Brain microvascular endothelial cell (primary cell): Measurements from ENCODE around the gene ROR2.

Source experiments
- DNase-seq: peaks from one replicate; pipeline ENCODE4 v3.0.0-alpha.2; 2020
- H3K27ac ChIP-seq: fragments of 250-450 bp; sonication (Bioruptor Pico); 2 replicates; pipeline ENCODE4 v1.5.1; 2020; ENCODE audit warnings: mild to moderate bottlenecking, moderate library complexity
- H3K27me3 ChIP-seq: fragments of 250-450 bp; sonication (Bioruptor Pico); replicated peaks from 2 replicates; pipeline ENCODE4 v1.5.1; 2020; ENCODE audit warnings: mild to moderate bottlenecking
- H3K36me3 ChIP-seq: fragments of 250-450 bp; sonication (Bioruptor Pico); replicated peaks from 2 replicates; pipeline ENCODE4 v1.5.1; 2020; ENCODE audit warnings: mild to moderate bottlenecking
- H3K4me3 ChIP-seq: 2 replicates; pipeline ENCODE4 v1.5.1; 2011; ENCODE audit warnings: low read depth, mild to moderate bottlenecking, control low read depth, low read length, moderate library complexity
- CTCF ChIP-seq: IDR thresholded peaks from 2 replicates; pipeline ENCODE4 v1.5.1; 2011; ENCODE audit warnings: low read depth, mild to moderate bottlenecking, moderate library complexity, low read length, control low read depth, inconsistent platforms; ENCODE audit errors: missing control alignments
- in situ Hi-C: cut with HindIII; loops from 2 replicates; pipeline ENCODE4 v1.10.0; 2017; ENCODE audit warnings: low sequenced_read_pairs, low pct_ligation_motif_present

ROR2 gene

GRCh38 chr9:91768977-91769916 is 180.8 kb downstream of the ROR2 start:
- no peaks in the 10 kb centered on the region for H3K27me3 ChIP-seq

GRCh38 chr9:91768507-91768906 is 181.5 kb downstream of the ROR2 start:
- TF ChIP-seq CTCF: no peak
- in situ Hi-C loops: no loop called here

More at GRCh38 chr9:91768977-91769916, 180.8 kb downstream of the ROR2 start:
- no peak overlapping the region for H3K4me3 ChIP-seq
- H3K27ac ChIP-seq: no peak overlapping the region
- in situ Hi-C loops: no loop called here
- DNase-seq: no peak
- no peak for TF ChIP-seq CTCF
- no peaks in the 10 kb centered on the region for H3K36me3 ChIP-seq

GRCh38 chr9:91766315-91767069 is 183.5 kb downstream of the ROR2 start:
- no peak for TF ChIP-seq CTCF
- no peak overlapping the region for H3K4me3 ChIP-seq
- H3K36me3 ChIP-seq: no peaks in the 10 kb centered on the region
- DNase-seq: no peak
- H3K27me3 ChIP-seq: no peaks in the 10 kb centered on the region
- in situ Hi-C loops: no loop called here
- no peak overlapping the region for H3K27ac ChIP-seq

More at GRCh38 chr9:91768507-91768906, 181.5 kb downstream of the ROR2 start:
- Histone ChIP-seq H3K27me3 (no peaks in the 10 kb centered on the region), H3K4me3 (no peak overlapping the region), H3K27ac (no peak overlapping the region), H3K36me3 (no peaks in the 10 kb centered on the region)
- DNase-seq: no peak

- no peak for DNase-seq
- no peaks in the 10 kb centered on the region for H3K27me3 ChIP-seq
- H3K4me3 ChIP-seq: no peak overlapping the region
- in situ Hi-C loops: no loop called here
- H3K36me3 ChIP-seq: no peaks in the 10 kb centered on the region
- TF ChIP-seq CTCF: no peak
- no peak overlapping the region for H3K27ac ChIP-seq
These were observed 184.7 kb downstream of the ROR2 start for GRCh38 chr9:91765296-91765695.

GRCh38 chr9:91764661-91765060 is 185.4 kb downstream of the ROR2 start:
- no peak for DNase-seq
- in situ Hi-C loops: no loop called here
- TF ChIP-seq CTCF: no peak

More at GRCh38 chr9:91764661-91765060, 185.4 kb downstream of the ROR2 start:
- H3K4me3 ChIP-seq: no peak overlapping the region
- H3K27ac ChIP-seq: no peak overlapping the region
- no peaks in the 10 kb centered on the region for H3K27me3 ChIP-seq
- H3K36me3 ChIP-seq: no peaks in the 10 kb centered on the region
